MCF 10A (cell line): ENCODE measurements around the gene COQ5. TPM values are rescaled to one million over a fixed set of nuclear protein-coding genes. Genes with fewer than 3 reads are reported as not detected.

Source experiments
- BruUV-seq: library from RNA; stranded (reverse); fragments of 400-500 nt; replicated peaks from 2 replicates; lab custom pipeline; 2021; lab: Mats Ljungman, UMichigan
- CTCF ChIA-PET: fragments of 300-600 bp; sonication (Branson Sonifier 250); formaldehyde crosslinking; extraction: SDS; loops from one replicate; lab custom pipeline; 2021; ENCODE audit warnings: antibody characterized with exemption, inconsistent platforms; lab: Yijun Ruan, JAX
- POLR2A ChIA-PET: fragments of 300-600, 350-650 bp; sonication (Branson Sonifier 250); formaldehyde crosslinking; extraction: SDS; loops from one replicate; lab custom pipeline; 2020; ENCODE audit warnings: antibody characterized with exemption, inconsistent platforms; lab: Yijun Ruan, JAX
- DNase-seq: peaks from one replicate; pipeline ENCODE4 v3.0.0-alpha.2; 2018; ENCODE audit not compliant: unreplicated experiment
- H3K27ac Mint-ChIP-seq: one replicate; pipeline ENCODE4 v1.8.0; 2022; ENCODE audit warnings: mild to moderate bottlenecking, low read depth, mixed read lengths; ENCODE audit not compliant: unreplicated experiment
- H3K27me3 Mint-ChIP-seq: one replicate; pipeline ENCODE4 v1.8.0; 2022; ENCODE audit warnings: mixed read lengths; ENCODE audit not compliant: insufficient read depth, unreplicated experiment
- H3K36me3 Mint-ChIP-seq: one replicate; pipeline ENCODE4 v1.8.0; 2022; ENCODE audit warnings: mild to moderate bottlenecking, moderate library complexity, mixed read lengths; ENCODE audit not compliant: insufficient read depth, unreplicated experiment
- H3K4me1 Mint-ChIP-seq: one replicate; pipeline ENCODE4 v1.8.0; 2022; ENCODE audit warnings: mixed read lengths; ENCODE audit not compliant: insufficient read depth, unreplicated experiment
- H3K4me3 Mint-ChIP-seq: one replicate; pipeline ENCODE4 v1.8.0; 2022; ENCODE audit warnings: mild to moderate bottlenecking, moderate library complexity, mixed read lengths; ENCODE audit not compliant: unreplicated experiment
- H3K9me3 Mint-ChIP-seq: one replicate; pipeline ENCODE4 v1.8.0; 2022; ENCODE audit warnings: mixed read lengths; ENCODE audit not compliant: unreplicated experiment
- CTCF ChIP-seq: fragments of 200-600 bp; IDR thresholded peaks from one replicate; pipeline ENCODE4 v1.8.0; 2022; ENCODE audit warnings: antibody characterized with exemption, mild to moderate bottlenecking; ENCODE audit not compliant: unreplicated experiment
- intact Hi-C: fragments of 100-400 bp; cut with micrococcal nuclease; formaldehyde crosslinking; loops from 2 replicates; pipeline ENCODE4 v1.14.1; 2022
- total RNA-seq: library from RNA; stranded (reverse); gene quantifications from 2 replicates; pipeline ENCODE4 v1.2.3, GENCODE V29; 2022

COQ5 gene
- total RNA-seq, 1 experiment from 2014 or later: 22.9 TPM

GRCh38 chr12:120496413-120497340, 32.3 kb downstream of the COQ5 start:
- ChIA-PET CTCF (interaction anchor here (0.6 to 1.9 kb wide), 7 partner anchors 13 to 1658 kb away, joined by 3 to 5 read pairs (median 4); partner anchors contain the start of gene SRSF9), POLR2A (interaction anchor here (0.6 to 4.5 kb wide), 21 partner anchors 10 to 205 kb away, joined by 3 to 56 read pairs (median 5); partner anchors contain the start of genes COQ5, COX6A1, GATC and RNF10)
- H3K36me3 Mint-ChIP-seq: peaks cover 52% of the 10 kb centered on the region
- peaks cover 16% of the 10 kb centered on the region for H3K4me1 Mint-ChIP-seq
- peak; percentile 43 for DNase-seq
- no peak for TF ChIP-seq CTCF
- no peaks in the 10 kb centered on the region for H3K27me3 Mint-ChIP-seq
- H3K4me3 Mint-ChIP-seq: peak overlapping the region; percentile 88
- H3K9me3 Mint-ChIP-seq: no peaks in the 10 kb centered on the region
- peak overlapping the region; percentile 78 for H3K27ac Mint-ChIP-seq
- BruUV-seq: TSS peak; percentile 59
- intact Hi-C loops: no loop called here

- Mint-ChIP-seq H3K4me3 (peak within 1 kb of the TSS; percentile 88), H3K36me3 (peaks cover 50% of the 10 kb centered on the region), H3K4me1 (peaks cover 16% of the 10 kb centered on the region), H3K9me3 (no peaks in the 10 kb centered on the region), H3K27ac (peak within 1 kb of the TSS; percentile 86), H3K27me3 (no peaks in the 10 kb centered on the region)
- no peak for TF ChIP-seq CTCF
- DNase-seq: peak; percentile 97
- BruUV-seq: no TSS peak
- intact Hi-C loops: loop anchor here (1.0 to 2.0 kb wide), 2 partner anchors 27 to 39 kb away; partner anchors contain the start of genes RNF10 and SRSF9
- ChIA-PET POLR2A (interaction anchor here (0.6 to 4.5 kb wide), 24 partner anchors 11 to 204 kb away, joined by 3 to 56 read pairs (median 4); partner anchors contain the start of genes COQ5, COX6A1, GATC and POP5), CTCF (interaction anchor here (0.6 to 1.9 kb wide), 8 partner anchors 14 to 1658 kb away, joined by 3 to 5 read pairs (median 4); partner anchors contain the start of gene SRSF9)
Measured at GRCh38 chr12:120495731-120496412, 33.1 kb downstream of the COQ5 start, which contains the start of gene DYNLL1. Gene DYNLL1, plus strand, starts transcription at chr12:120496113. Its CDS starts 309 bp downstream, at chr12:120496422.

- ChIA-PET CTCF (interaction anchor here (0.6 to 1.9 kb wide), 7 partner anchors 17 to 88 kb away, joined by 3 to 5 read pairs (median 4); partner anchors contain the start of gene SRSF9), POLR2A (interaction anchor here (0.6 to 4.5 kb wide), 23 partner anchors 12 to 409 kb away, joined by 3 to 56 read pairs (median 4); partner anchors contain the start of genes COQ5, COX6A1, POP5 and RNF10)
- Mint-ChIP-seq H3K27me3 (no peaks in the 10 kb centered on the region), H3K36me3 (peaks cover 45% of the 10 kb centered on the region), H3K27ac (peak overlapping the region; percentile 86), H3K4me1 (peaks cover 16% of the 10 kb centered on the region), H3K4me3 (peak overlapping the region; percentile 88), H3K9me3 (no peaks in the 10 kb centered on the region)
- TF ChIP-seq CTCF: no peak
- intact Hi-C loops: loop anchor here (1.0 to 2.0 kb wide), 2 partner anchors 26 to 40 kb away; partner anchors contain the start of genes RNF10 and SRSF9
- no TSS peak for BruUV-seq
- no peak for DNase-seq
Measured at GRCh38 chr12:120495186-120495730, 33.7 kb downstream of the COQ5 start.
